Gastrocnemius medialis (tissue), 4 donors: Measurements from ENCODE around the gene WNT9A.

ENCODE experiments used
- POLR2A ChIP-seq, 2 donors: fragments of 450-650 bp; IDR thresholded peaks; one replicate each; pipeline ENCODE4 v1.6.1; 2017; ENCODE audit warnings: antibody characterized with exemption in 2 of 2, mild to moderate bottlenecking in 2 of 2, moderate library complexity in 2 of 2
- TF ChIP-seq, protein P1 (sequence below), 5 experiments: fragments of 450-650 bp in 3 of 5; fragments of 200-600 bp in 2 of 5; sonication (generic) in 2 of 5; IDR thresholded peaks in 4 of 5; conservative IDR thresholded peaks in 1 of 5; 1 replicate in 4 of 5; 2 replicates in 1 of 5; pipeline ENCODE4 v1.5.1; 2016 to 2019; ENCODE audit warnings: antibody characterized with exemption in 5 of 5, mild to moderate bottlenecking in 3 of 5, moderate library complexity in 3 of 5

DNA sequence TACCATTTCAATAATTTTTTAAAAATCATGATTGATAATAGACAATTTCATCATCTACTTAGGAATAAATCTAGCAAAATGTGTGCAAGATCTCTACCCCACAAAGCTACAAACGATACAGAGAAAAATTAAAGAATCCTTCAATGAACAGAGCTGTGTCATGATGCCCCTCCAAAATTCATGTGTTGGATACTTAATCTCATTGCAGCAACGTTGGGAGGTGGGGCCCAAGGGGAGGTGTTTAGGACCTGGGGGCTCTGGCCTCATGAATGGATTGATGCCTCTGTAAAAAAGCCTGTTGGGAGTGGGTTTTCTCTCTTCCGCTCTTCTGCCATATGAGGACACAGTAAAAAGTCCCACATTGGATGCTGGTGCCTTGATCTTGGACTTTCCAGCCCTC is 77.4 kb downstream of the WNT9A start:
- no peak for TF ChIP-seq POLR2A (IDR thresholded peaks at IDR 0.05)
- TF ChIP-seq, protein P1, sequence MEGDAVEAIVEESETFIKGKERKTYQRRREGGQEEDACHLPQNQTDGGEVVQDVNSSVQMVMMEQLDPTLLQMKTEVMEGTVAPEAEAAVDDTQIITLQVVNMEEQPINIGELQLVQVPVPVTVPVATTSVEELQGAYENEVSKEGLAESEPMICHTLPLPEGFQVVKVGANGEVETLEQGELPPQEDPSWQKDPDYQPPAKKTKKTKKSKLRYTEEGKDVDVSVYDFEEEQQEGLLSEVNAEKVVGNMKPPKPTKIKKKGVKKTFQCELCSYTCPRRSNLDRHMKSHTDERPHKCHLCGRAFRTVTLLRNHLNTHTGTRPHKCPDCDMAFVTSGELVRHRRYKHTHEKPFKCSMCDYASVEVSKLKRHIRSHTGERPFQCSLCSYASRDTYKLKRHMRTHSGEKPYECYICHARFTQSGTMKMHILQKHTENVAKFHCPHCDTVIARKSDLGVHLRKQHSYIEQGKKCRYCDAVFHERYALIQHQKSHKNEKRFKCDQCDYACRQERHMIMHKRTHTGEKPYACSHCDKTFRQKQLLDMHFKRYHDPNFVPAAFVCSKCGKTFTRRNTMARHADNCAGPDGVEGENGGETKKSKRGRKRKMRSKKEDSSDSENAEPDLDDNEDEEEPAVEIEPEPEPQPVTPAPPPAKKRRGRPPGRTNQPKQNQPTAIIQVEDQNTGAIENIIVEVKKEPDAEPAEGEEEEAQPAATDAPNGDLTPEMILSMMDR (IDR thresholded peaks at IDR 0.05 in 4 of 5, conservative IDR thresholded peaks at IDR 0.05 in 1 of 5) = no peak
